Pancreas (tissue), 10 donors: ENCODE results near the gene LRRC49. TPM values are rescaled to one million over a fixed set of nuclear protein-coding genes. Genes with fewer than 3 reads are reported as not detected.
A peak's percentile ranks its signal among the peaks of the same experiment; 100 is the strongest.

Experiments
- ATAC-seq, 4 donors: fragments of 200-7000 bp; cut with Tn5 transposase; one replicate each; pipeline versions ENCODE4 v1.8.0 to v1.9.1; 2020; ENCODE audit warnings: mild to moderate bottlenecking in 4 of 4, moderate library complexity in 4 of 4
- DNase-seq, 6 donors: peaks; one replicate each; pipeline ENCODE4 v3.0.0-alpha.2; 2020
- FAIRE-seq: peaks from 2 replicates; lab custom pipeline; 2012; peaks lifted over from hg19 to GRCh38; lab: Jason Lieb, UNC
- H3K27ac ChIP-seq, 4 donors: fragments of 200-600 bp; sonication (generic); 1 replicate in 3 of 4; 2 replicates in 1 of 4; pipeline versions ENCODE4 v1.5.0 to v1.8.0; 2020
- H3K27me3 ChIP-seq, 4 donors: fragments of 200-600 bp; one replicate each; pipeline ENCODE4 v1.8.0; 2021
- H3K36me3 ChIP-seq, 3 donors: fragments of 200-600 bp; sonication (generic) in 1 of 3; one replicate each; pipeline versions ENCODE4 v1.5.0 to v1.8.0; 2020 to 2021
- H3K4me1 ChIP-seq, 3 donors: fragments of 200-600 bp; one replicate each; pipeline ENCODE4 v1.8.0; 2021
- H3K4me3 ChIP-seq, 4 donors: fragments of 200-600 bp; sonication (generic) in 2 of 4; one replicate each; pipeline versions ENCODE4 v1.5.0 to v1.8.0; 2020 to 2021
- H3K9me3 ChIP-seq, 4 donors: fragments of 200-600 bp; one replicate each; pipeline ENCODE4 v1.8.0; 2021
- CTCF ChIP-seq, 4 donors: fragments of 200-600 bp; sonication (generic) in 3 of 4; IDR thresholded peaks; one replicate each; pipeline versions ENCODE4 v1.5.0 to v1.8.0; 2021; ENCODE audit warnings: antibody characterized with exemption in 4 of 4
- WGBS, 2 donors: extraction: QIAGEN DNeasy Blood & Tissue Kit; methylation state at CpG; one replicate each; pipeline ENCODE4 v1.1.7; 2013; 5-methylcytosine and 5-hydroxymethylcytosine counted together
- intact Hi-C, 3 donors: fragments of 100-400 bp; cut with DNase I; formaldehyde crosslinking; loops; one replicate each; pipeline versions ENCODE4 v1.11.1 to v1.14.2; 2022
- polyA plus RNA-seq, 2 donors: library from polyadenylated mRNA; stranded (reverse); fragments of 200-250 nt; gene quantifications; one replicate each; pipeline ENCODE4 v1.2.3, GENCODE V29; 2013
- total RNA-seq, 6 donors: library from RNA; stranded (reverse); fragmentation: NEBNext Ultra II Directional in 4 of 6; extraction: Animal tissue kit (Norgen Biotek cat#: 25700) in 4 of 6; gene quantifications; one replicate each; pipeline versions ENCODE4 v1.2.1 to v1.2.4, GENCODE V29; 2021 to 2023
- donor health status: healthy with polysubstance abuse.
- donor health status: DM: no; HTN: no; CAD: no; lungs with moderate emphysema.
- donor health status: DM: no; HTN: no; CAD: no.
- donor health status: control.
- donor health status: control.
- donor health status: Bipolar disorder and iron deficiency.
- donor health status: DM: yes; HTN: yes; CAD: no.
- donor health status: DM: no; HTN: no; CAD: no.
- donor health status: DM: no; HTN: no; CAD: no.
- donor health status: DM: yes; HTN: yes; CAD: no.

LRRC49 gene
- total and polyA plus RNA-seq, 8 donors, result 1.7 to 6.4 (median 4.0) TPM

- intact Hi-C loops, result no loop called here
- peak in 3 of 4 donors; percentile 20 to 59 (median 59) for ATAC-seq
- WGBS, 2 donors, result 3 to 4% methylated on average over 10 of the region's 10 CpGs
These were observed 410 bp downstream of the LRRC49 start for GRCh38 chr15:70892912-70893560.

GRCh38 chr15:70902107-70902506 is 9.5 kb downstream of the LRRC49 start:
- Histone ChIP-seq H3K27me3 (no peaks in the 10 kb centered on the region), H3K4me3 (no peak overlapping the region), H3K27ac (no peak overlapping the region), H3K4me1 (no peaks in the 10 kb centered on the region), H3K9me3 (no peaks in the 10 kb centered on the region), H3K36me3 (no peaks in the 10 kb centered on the region)
- TF ChIP-seq CTCF (IDR thresholded peaks at IDR 0.05), result no peak
- 97 to 98% methylated on average over 1 of the region's 1 CpG for WGBS, 2 donors
- FAIRE-seq (no peak), ATAC-seq (no peak), DNase-seq (no peak)
- intact Hi-C loops, result no loop called here

More at GRCh38 chr15:70892912-70893560, 410 bp downstream of the LRRC49 start:
- Histone ChIP-seq H3K27ac (peak overlapping the region in 3 of 4 donors; percentile 27 to 47 (median 45)), H3K4me3 (peak overlapping the region; percentile 55 to 77 (median 70)), H3K4me1 (no peaks in the 10 kb centered on the region), H3K27me3 (no peaks in the 10 kb centered on the region), H3K36me3 (no peaks in the 10 kb centered on the region), H3K9me3 (no peaks in the 10 kb centered on the region)
- no peak for TF ChIP-seq CTCF (IDR thresholded peaks at IDR 0.05)
- DNase-seq (peak in 2 of 6 donors; percentile 17 to 56), FAIRE-seq (no peak)

GRCh38 chr15:70906842-70907241 is 14.2 kb downstream of the LRRC49 start:
- no peaks in the 10 kb centered on the region for H3K36me3 ChIP-seq
- intact Hi-C loops, result no loop called here
- H3K4me3 ChIP-seq, result no peak overlapping the region
- no peaks in the 10 kb centered on the region for H3K4me1 ChIP-seq
- ATAC-seq, result no peak
- no peak for FAIRE-seq
- no peak overlapping the region for H3K27ac ChIP-seq
- no peak for DNase-seq
- TF ChIP-seq CTCF (IDR thresholded peaks at IDR 0.05), result no peak
- H3K27me3 ChIP-seq, result no peaks in the 10 kb centered on the region
- peaks cover 0 to 4% (median 0%) of the 10 kb centered on the region in 4 donors for H3K9me3 ChIP-seq

- no peaks in the 10 kb centered on the region for H3K27me3 ChIP-seq
- H3K27ac ChIP-seq, result no peak overlapping the region
- WGBS, 2 donors, result 75 to 84% methylated on average over 5 of the region's 5 CpGs
- no peak for ATAC-seq
- peaks cover 0 to 4% (median 0%) of the 10 kb centered on the region in 4 donors for H3K9me3 ChIP-seq
- DNase-seq, result no peak
- H3K4me1 ChIP-seq, result no peaks in the 10 kb centered on the region
- intact Hi-C loops, result no loop called here
- FAIRE-seq, result no peak
- no peak for TF ChIP-seq CTCF (IDR thresholded peaks at IDR 0.05)
- no peaks in the 10 kb centered on the region for H3K36me3 ChIP-seq
- H3K4me3 ChIP-seq, result no peak overlapping the region
These were observed 15.3 kb downstream of the LRRC49 start for GRCh38 chr15:70907784-70908471.

- Histone ChIP-seq H3K4me3 (no peak overlapping the region), H3K4me1 (no peaks in the 10 kb centered on the region), H3K27ac (no peak overlapping the region), H3K9me3 (peaks cover 0 to 4% (median 0%) of the 10 kb centered on the region in 4 donors), H3K36me3 (no peaks in the 10 kb centered on the region), H3K27me3 (no peaks in the 10 kb centered on the region)
- 73 to 80% methylated on average over 1 of the region's 1 CpG for WGBS, 2 donors
- no peak for TF ChIP-seq CTCF (IDR thresholded peaks at IDR 0.05)
- FAIRE-seq, result no peak
- ATAC-seq, result no peak
- no peak for DNase-seq
- intact Hi-C loops, result no loop called here
These were observed 18.3 kb downstream of the LRRC49 start for GRCh38 chr15:70910958-70911357.
